ENCODE measurements around the gene DSCAML1. TPM values are rescaled to one million over a fixed set of nuclear protein-coding genes. Genes with fewer than 3 reads are reported as not detected.
"Not testable (repeated sequence)": the region's sequence is repeated elsewhere in the genome, so short reads cannot be mapped to it uniquely, and the experiment has no call there.

Gene DSCAML1
- total RNA-seq, 1 experiment from 2014 or later, result not detected

DNA sequence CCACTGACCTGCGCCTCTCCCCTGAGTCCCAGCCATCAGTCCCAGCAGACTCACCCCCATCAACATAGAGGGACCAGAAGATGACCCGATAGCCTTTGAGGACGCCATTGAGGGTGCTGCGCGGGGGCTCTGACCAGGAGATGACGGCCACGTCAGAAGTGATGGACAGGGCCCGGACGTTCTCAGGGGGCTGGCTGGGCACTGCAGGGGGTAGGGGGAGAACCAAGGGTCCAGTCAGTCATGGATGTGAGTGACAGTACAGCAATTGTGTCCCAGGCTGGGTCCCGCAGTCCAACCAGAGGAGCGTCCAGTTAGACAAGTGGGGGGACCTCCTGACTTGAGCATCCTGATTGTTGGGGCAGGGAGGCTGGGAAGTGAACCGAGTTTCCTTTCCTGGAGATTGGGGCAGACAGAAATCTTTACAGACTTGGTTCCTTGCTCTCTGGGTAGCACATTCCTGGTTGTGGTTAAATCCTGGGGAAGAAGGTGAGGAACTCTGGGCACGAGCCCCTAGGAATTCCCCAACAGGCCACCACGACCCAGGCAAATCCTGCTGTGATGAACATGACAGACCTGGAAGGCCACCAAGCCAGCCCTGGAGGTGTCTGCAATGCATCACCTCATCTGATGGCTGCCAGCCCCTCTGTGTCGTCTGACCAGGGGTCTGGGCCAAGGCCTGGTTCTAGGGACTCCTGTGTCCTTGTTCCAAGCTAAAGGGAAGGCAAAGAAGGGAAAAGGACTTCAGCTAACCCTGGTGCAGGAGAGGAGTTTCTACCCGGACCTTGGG lies 335.4 kb downstream of the DSCAML1 start:
- no peak for DNase-seq (ENCODE audit: extremely low read depth, low read depth)

GRCh38 chr11:117459979-117460300 lies 337.1 kb downstream of the DSCAML1 start:
- no peak for DNase-seq (ENCODE audit: extremely low read depth, low read depth)

DNA sequence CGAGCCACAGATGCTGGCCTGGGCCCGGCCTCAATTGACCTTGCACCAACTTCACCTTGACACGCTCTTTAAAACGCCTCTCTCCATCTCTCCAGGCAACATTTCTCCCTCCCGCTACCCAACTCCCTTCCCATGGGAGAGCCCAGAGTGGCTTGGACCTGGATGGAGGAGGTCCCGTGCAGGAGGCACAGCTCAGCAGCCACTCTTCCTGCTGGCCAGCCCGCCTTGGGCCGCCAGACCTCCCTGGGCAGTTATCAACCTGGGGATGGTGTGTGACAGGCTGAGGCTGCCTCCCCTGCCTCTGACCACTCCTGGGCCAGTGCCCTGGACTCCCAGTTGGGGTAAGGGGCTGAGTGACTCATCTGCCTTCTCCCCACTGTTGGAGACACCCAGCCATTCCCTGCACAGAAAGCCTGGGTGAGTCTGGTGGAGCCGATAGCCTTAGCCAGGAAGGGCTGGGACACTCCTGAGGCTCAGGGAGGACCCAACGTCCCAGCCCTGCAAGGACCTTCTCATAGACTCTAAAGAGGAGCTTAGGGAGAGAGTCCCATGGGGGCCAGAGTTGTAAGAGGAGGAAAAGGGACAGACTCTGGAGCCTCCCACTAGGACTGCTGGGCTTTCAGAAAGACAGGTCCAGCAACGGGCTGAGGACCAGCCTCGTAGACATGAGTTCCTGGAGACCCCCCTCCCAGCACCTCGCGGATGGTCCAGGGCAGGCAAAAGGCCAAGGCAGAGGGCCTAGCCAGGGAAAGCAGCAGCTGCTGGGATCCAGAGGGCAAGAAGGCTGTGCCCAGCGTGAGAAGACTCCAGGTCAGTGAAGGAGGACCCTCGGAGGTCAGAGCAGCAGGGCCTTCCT lies 337.7 kb downstream of the DSCAML1 start:
- no peak for DNase-seq (ENCODE audit: extremely low read depth, low read depth)

- DNase-seq (ENCODE audit: extremely low read depth, low read depth), result no peak
These were observed 338.5 kb downstream of the DSCAML1 start for GRCh38 chr11:117458275-117459122.

DNA sequence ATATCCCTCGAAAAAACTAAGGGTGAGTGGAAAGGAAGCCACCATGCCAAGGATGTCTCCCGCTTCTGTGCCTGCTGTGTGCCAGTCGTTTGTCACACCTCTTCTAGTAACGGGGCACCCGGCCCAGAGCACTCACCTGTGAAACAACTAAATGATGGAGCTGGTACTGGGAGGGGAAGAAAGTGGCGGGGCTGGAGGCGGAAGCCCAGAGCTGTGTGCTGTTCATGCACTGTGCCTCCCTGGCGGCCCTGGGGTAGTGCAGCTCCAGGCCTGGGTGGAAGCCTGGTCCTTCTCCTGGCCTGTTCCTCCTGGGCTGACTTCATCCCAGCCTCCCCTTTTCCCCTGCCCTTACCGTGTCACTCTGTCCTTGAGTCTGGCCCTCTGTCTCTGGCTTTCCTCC lies 339.2 kb downstream of the DSCAML1 start:
- DNase-seq (ENCODE audit: extremely low read depth, low read depth), result no peak

DNA sequence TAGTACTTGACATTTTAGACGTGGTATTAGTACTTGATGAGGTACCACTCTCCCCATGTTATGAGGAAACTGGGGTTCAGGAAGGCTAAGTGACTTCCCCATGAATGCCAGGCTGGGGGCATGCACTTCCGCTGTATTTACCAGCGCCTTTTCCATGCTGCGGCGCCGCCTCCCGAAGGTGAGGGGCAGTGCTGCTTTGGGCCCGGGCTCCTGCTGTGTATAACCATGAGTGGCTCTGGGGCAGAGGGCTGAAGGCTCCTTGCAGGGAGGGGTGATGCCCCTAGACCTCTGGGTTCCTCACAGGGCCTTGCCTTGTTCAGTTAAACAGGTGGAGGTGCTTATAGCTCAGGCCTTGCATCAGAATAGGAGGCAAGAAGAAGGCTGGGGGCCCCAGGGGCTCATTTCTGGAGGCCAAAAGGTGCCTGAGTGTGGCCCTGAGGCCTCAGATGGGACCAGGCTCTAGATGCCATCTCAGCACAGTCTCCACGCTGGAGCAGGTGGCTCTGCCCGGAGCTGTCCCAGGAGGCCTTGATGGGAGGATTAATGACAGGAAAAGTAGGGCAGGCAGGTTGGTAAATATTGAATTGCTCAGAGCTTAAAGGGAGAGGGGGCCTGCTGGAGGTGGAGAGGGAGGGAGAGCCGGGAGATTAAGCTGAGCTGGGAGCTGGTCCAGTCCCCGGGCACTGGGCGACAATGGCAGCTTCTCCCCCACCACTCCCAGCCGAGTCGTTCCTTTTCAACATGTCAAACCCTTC lies 339.8 kb downstream of the DSCAML1 start:
- DNase-seq (ENCODE audit: extremely low read depth, low read depth), result no peak

GRCh38 chr11:117456721-117457029 lies 340.3 kb downstream of the DSCAML1 start:
- not testable (repeated sequence) for DNase-seq (ENCODE audit: extremely low read depth, low read depth)

DNA sequence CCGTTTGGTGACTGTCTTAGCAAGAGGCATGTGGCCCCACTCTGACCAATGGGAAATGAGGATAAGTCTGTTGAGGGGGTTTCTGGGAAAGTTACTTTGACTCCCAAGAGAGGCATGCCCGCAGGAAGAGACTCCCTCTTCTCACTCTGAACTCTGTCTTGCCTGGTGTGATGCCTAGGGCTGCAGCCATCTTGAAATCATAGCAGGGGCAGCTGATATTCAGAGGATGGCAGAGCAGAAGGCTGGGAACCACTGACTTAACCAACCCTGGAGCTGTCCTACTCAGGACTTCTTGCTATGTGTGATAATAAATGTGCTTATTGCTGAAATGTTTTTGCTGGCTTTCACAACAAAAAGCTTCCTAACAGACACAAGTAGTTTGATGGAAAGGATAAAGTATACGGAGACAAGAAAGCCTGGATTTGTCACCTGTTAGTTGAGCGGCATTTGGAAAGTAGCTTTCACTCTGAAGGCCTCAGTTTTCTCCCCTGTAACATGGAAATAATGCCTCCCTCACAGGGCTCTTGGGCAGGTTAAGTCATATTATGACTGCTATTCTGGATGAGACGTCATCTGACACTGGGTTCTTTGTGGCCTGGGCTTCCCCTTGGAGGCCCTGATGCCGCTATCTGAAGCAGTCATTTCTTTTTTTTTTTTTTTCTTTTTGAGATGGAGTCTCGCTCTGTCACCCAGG lies 340.8 kb downstream of the DSCAML1 start:
- DNase-seq (ENCODE audit: extremely low read depth, low read depth), result no peak

DNA sequence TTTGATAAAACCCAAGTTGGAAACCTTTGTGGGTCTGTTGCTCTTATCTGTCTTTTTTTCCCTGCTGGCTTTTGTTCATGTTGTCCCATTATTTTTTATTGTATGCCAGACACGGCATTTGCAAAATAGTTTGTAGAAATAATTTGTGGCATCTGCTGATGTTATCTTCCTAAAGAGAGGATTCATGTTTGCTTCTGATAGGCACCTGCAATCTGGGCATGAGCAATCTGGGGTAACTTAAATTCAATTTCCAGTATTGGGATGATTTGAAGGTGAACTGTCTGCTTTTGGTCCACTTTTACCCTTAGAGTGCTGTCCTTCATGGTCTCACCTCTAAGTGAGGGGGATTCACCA lies 342.5 kb downstream of the DSCAML1 start:
- DNase-seq (ENCODE audit: extremely low read depth, low read depth), result no peak

DNA sequence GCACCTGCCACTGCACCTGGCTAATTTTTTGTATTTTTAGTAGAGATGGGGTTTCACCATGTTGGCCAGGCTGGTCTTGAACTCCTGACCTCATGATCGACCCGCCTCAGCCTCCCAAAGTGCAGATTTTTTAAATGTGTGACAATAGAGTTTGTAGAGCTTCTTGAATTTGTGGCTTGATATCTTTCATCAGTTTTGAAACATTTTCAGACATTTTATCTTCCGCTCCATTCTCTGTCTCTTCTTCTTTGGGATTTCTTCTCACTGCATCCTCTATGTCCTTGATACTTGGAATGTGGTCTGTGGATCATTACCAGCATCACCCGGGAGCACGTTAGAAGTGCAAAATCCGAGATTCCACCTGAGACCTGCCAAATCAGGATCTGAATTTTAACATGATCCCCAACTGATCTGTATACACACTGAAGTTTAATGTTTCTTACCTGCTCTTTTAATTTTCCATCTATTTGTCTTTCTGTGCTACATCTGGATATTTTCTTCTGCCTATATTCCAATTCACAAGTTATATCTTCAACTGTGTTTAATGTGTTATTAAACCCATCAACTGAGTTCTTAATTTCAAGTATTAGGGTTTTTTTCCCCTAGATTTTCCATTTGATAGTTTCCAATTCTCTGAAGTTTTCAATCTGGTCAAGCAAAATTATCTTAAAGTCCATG lies 343.0 kb downstream of the DSCAML1 start:
- DNase-seq (ENCODE audit: extremely low read depth, low read depth), result no peak

DNA sequence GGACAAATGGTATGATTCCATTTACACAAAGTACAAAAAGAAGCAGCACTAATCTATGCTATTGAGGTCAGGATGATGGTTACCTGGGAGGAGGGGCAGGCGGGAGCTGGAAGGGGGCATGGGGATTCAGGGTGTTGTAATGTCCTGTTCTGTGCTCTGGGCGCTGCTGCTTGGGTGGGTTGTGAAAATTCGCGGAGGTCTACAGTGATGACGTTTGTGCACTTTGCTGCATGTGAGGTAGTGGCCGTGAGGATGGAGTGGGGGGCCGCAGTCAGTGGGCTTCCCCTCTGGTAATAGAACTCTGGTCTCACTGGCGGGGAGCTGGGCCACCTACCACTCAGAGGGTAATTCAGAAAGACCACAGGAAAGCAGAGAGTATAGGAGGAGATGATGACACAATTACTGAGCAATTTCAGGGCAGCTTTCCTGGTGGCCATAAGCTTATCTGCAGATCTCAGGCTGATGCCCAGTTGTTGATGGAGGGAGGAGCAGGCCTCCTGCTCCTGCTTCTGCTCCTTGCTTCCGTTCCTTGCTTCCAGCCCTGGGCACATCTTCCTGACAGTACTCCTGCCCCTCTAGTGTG lies 347.8 kb downstream of the DSCAML1 start:
- no peak for DNase-seq (ENCODE audit: extremely low read depth, low read depth)

DNA sequence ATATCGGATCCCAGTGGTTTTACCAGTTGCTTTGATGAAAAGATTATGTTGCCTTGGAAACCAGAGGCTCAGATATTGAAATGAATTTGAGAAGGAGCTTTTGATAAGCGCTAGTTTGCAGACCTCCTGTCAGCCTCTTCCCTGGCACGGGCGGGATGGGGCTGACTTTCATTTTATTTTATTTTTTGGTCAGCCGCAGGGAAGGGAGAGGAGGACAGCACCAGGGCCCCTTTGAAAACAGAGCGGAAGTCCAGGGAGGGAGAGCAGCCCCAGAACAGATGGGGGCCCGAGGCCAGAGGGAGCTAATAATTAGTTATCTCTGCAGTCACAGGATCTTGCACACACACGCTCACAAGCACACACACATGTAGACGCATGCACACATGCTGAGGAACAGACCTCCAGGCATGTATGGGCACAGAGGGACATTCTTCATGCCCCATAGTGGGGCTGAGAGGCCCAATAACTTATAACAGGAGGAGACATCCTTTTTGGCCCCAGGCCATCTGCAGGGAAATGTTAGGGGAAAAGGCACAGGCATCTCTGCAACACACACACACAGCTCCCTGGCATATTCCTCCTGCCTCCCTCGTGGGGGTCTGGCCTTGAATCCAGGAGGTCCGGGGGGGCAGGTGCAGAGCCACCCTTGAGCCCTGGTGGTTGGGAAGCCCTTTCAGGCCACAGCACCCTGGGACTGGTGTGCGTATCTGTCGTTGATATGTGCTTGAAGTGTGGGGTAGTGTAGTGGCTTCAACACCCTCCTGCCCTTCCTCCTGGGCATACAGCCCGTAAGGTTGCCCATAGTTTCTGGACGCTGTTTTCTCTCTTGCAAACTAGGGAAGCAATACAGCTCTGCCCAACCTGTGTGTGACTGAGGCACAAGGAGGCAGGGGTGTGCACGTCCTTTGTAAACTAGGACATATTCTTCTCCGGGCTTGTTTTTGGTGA lies 352.0 kb downstream of the DSCAML1 start:
- DNase-seq (ENCODE audit: extremely low read depth, low read depth), result no peak

GRCh38 chr11:117444256-117444655 lies 352.8 kb downstream of the DSCAML1 start:
- DNase-seq (ENCODE audit: extremely low read depth, low read depth), result no peak

DNA sequence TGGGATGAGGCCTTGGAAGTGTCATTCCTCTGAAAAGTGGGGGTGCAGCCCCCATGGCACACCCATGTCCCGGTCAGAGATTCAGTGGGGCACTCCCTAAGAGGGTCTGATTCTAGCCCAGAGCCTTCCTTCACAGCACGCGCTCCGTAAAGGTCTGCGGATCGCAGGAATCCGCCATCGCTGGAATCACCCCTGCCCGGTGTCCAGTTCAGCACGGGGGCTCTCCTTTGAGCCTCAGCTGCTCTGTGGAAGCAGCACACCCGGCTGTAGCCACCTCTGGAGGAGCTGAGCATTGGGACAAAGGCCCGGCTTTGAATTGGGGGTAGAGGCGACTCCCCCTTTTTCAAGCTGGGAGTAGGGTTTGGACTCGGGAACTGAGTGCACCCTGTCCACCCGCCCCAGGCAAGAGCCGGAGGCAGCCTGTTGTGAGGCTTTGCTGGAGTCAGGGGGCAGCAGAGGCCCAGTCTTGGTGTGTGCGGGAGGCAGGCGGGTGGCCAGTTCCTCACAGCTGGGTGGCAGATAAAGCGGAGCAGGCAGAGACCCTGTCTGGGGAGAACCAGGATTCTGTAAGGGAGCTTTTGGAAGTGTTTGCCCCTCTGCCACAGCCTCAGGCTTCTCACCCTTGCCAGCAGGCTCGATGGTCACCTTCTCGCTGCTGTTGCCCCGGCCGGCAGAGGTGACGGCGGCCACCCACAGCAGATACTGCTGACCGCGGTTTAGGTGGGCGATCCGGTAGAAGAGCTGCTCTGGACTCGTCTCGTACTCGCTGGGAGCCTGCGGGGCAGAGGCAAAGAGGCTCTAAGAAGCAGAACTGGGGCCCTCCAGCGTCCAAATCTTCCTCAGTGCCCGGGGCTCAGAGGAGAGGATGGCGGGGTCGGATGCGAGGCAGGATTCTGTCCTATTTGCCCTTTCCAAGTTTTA lies 353.5 kb downstream of the DSCAML1 start:
- DNase-seq (ENCODE audit: extremely low read depth, low read depth), result peak; percentile 7

GRCh38 chr11:117442869-117443239 lies 354.2 kb downstream of the DSCAML1 start:
- DNase-seq (ENCODE audit: extremely low read depth, low read depth), result no peak

GRCh38 chr11:117442049-117442868 lies 354.8 kb downstream of the DSCAML1 start:
- no peak for DNase-seq (ENCODE audit: extremely low read depth, low read depth)

Data from NCI-H460 (cell line).